Measurements from ENCODE around the gene DDIT3. TPM values are rescaled to one million over a fixed set of nuclear protein-coding genes. Genes with fewer than 3 reads are reported as not detected.
"Not testable (repeated sequence)": the region's sequence is repeated elsewhere in the genome, so short reads cannot be mapped to it uniquely, and the experiment has no call there.

Gene DDIT3, protein sequence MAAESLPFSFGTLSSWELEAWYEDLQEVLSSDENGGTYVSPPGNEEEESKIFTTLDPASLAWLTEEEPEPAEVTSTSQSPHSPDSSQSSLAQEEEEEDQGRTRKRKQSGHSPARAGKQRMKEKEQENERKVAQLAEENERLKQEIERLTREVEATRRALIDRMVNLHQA
- total RNA-seq, result 10 to 100 TPM; 64.6 to 71.7 TPM

DNA sequence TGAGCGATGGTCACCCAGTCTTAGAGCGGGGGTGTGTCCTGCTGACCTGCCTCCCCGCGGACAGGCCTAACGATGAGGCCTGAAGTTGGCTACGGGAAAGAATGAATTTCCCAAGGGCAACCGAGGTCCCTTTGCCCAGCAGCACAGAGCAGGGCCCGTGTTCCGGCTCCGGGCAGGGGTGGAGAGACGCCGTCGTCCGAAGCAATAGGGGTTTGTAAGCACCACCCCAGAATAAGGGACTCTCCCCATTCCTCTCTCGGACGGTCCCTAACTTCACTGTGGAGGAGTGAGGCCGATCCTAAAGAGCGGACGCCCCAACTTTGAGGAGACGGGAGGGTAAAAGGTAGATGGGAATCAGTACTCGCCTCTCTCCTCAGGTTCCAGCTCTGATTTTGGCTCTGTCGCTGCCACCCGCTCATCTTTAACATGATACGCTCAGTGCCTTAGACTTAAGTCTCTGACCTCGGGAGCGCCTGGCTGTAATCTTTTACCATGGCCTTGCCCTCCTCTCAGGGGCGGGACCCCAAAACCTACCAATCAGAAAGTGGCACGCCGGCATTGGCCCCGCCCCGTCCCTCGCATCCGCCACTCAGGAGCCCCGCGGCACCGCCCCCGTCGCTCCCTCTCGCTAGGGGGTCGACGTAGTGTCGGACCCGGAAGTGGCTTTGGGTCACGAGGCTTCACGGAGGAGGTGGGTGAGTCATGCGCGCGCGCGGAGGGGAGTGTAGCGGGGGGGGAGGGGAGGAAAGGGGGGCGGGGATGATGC, at the start of gene DDIT3:
Gene DDIT3, minus strand, starts transcription at position 462 of the 766 bp plus-strand sequence. CDS start 3,108 bp downstream, outside the sequence.
- peak within 1 kb of the TSS; percentile 89 to 98 for H3K4me3 Mint-ChIP-seq

DNA sequence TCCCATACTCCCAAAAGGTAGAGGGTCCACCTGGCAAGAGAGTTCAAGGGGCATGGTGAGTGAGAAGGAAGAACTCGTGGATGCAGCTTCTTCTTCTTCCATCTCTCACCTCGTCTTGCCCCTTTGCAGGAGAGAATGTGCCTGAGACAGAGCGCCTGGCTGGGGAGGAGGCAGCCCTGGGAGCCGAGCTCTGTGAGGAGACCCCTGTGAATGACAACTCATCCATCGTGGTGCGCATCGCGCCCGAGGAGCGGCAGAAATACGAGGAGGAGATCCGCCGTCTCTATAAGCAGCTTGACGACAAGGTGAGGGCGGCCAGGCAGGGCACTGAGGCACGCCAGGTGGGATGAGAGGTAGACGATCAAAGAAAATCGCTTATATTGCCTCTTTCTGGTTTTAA, 49.5 kb upstream of the DDIT3 start:
- DNase-seq (no peak), ATAC-seq (replicated peaks in 1 of 2) (no peak)
- no peak overlapping the region for H3K27ac Mint-ChIP-seq
- no peaks in the 10 kb centered on the region for H3K9me3 Mint-ChIP-seq
- H3K4me3 Mint-ChIP-seq, result no peak overlapping the region
- H3K4me1 Mint-ChIP-seq (ENCODE audit: low read depth), result no peaks in the 10 kb centered on the region
- H3K27me3 Mint-ChIP-seq (ENCODE audit: low read depth), result no peaks in the 10 kb centered on the region
- no peaks in the 10 kb centered on the region for H3K36me3 Mint-ChIP-seq (ENCODE audit: insufficient read depth in 2 of 2)

More for the DNA sequence above, at the start of gene DDIT3:
- peaks cover 60% of the 10 kb centered on the region for H3K4me1 Mint-ChIP-seq (ENCODE audit: low read depth)
- H3K27me3 Mint-ChIP-seq (ENCODE audit: low read depth), result no peaks in the 10 kb centered on the region
- DNase-seq (peak; percentile 100), ATAC-seq (replicated peaks in 1 of 2) (peak; percentile 69)
- peaks cover 19 to 45% of the 10 kb centered on the region in 2 donors for H3K36me3 Mint-ChIP-seq (ENCODE audit: insufficient read depth in 2 of 2)
- H3K27ac Mint-ChIP-seq, result peak within 1 kb of the TSS; percentile 99
- no peaks in the 10 kb centered on the region for H3K9me3 Mint-ChIP-seq

DNA sequence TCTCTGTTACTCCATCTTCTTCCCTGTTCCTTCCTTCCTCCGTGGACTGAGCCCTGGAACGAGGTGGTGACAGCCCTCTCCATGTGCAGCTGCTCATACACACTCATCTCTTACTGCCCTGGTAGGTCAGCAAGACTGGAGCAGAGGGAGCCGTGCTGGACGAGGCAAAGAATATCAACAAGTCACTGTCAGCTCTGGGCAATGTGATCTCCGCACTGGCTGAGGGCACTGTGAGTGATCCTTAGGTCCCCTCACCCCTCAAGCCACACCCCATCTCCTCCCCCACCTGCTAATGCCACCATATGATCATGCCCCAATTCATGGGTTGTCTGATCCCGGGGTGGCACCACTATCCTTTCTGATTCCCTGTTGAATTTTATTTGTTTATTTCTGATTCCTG, 48.5 kb upstream of the DDIT3 start:
- Mint-ChIP-seq H3K27me3 (ENCODE audit: low read depth) (no peaks in the 10 kb centered on the region), H3K4me3 (no peak overlapping the region), H3K4me1 (ENCODE audit: low read depth) (no peaks in the 10 kb centered on the region), H3K9me3 (no peaks in the 10 kb centered on the region), H3K27ac (no peak overlapping the region), H3K36me3 (ENCODE audit: insufficient read depth in 2 of 2) (no peaks in the 10 kb centered on the region)
- no peak for ATAC-seq (replicated peaks in 1 of 2)
- no peak for DNase-seq

DNA sequence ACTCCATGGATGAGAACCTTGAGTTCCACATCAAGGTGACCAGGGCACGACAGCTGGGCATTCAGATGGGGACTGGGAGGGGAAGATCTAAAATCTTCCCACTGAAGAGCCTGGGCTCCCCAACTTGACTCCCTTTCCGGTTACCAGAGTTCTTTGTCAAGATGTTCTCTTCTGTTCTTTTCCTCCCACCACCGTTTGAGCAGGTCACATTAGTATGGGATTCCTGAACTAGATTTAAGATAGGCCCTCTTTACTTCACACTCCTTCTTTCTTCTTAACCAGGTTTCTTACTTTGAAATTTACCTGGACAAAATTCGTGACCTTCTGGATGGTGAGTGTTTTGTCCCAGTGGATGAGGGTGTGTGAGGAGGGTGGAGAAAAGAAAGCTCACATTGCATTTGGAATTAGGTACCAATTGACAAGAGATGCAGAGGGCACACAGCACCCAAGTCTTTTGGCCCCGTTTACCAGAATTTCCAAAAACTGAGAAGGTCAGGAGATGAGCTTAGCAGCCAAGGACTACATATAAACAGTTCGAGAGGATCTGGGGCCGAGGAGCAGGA, 43.9 kb upstream of the DDIT3 start:
- no peaks in the 10 kb centered on the region for H3K4me1 Mint-ChIP-seq (ENCODE audit: low read depth)
- no peaks in the 10 kb centered on the region for H3K9me3 Mint-ChIP-seq
- H3K4me3 Mint-ChIP-seq, result no peak overlapping the region
- H3K27me3 Mint-ChIP-seq (ENCODE audit: low read depth), result peaks cover 12% of the 10 kb centered on the region
- H3K36me3 Mint-ChIP-seq (ENCODE audit: insufficient read depth in 2 of 2), result no peaks in the 10 kb centered on the region
- no peak for DNase-seq
- H3K27ac Mint-ChIP-seq, result no peak overlapping the region
- ATAC-seq (replicated peaks in 1 of 2), result no peak

DNA sequence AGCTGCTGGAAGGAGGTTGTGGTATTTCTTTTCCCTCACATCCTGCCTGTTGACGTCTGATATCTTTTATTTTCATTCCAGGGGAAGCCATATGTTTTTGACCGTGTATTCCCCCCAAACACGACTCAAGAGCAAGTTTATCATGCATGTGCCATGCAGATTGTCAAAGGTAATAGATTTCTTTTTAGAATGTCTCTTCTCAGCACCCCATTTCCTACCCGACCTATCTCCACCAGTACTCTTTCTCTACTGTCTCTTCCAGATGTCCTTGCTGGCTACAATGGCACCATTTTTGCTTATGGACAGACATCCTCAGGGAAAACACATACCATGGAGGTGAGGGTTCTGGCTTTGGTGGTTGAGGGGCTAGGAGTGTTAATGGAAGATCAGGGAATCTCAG, 43.0 kb upstream of the DDIT3 start:
- ATAC-seq (replicated peaks in 1 of 2), result no peak
- H3K4me3 Mint-ChIP-seq, result no peak overlapping the region
- H3K27me3 Mint-ChIP-seq (ENCODE audit: low read depth), result peaks cover 12% of the 10 kb centered on the region
- DNase-seq, result no peak
- no peaks in the 10 kb centered on the region for H3K36me3 Mint-ChIP-seq (ENCODE audit: insufficient read depth in 2 of 2)
- no peaks in the 10 kb centered on the region for H3K9me3 Mint-ChIP-seq
- no peak overlapping the region for H3K27ac Mint-ChIP-seq
- H3K4me1 Mint-ChIP-seq (ENCODE audit: low read depth), result no peaks in the 10 kb centered on the region

DNA sequence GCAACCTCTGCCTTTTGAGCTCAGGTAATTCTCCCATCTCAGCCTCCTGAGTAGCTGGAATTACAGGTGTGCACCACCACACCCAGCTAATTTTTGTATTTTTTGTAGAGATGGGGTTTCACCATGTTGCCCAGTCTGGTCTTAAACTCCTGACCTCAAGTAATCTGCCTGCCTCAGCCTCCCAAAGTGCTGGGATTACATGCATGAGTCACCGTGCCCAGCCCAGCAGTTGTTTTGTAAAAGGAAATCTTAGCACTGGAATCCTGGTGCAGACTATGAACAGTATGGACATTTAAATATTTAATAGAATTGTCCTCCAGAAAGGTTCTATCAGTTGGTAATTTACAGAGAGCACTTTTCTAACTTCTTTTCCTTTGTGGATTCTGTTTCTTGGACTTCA, 40.8 kb upstream of the DDIT3 start:
- DNase-seq; H3K36me3 Mint-ChIP-seq (ENCODE audit: insufficient read depth in 2 of 2); H3K4me1 Mint-ChIP-seq (ENCODE audit: low read depth); H3K4me3 Mint-ChIP-seq; H3K9me3 Mint-ChIP-seq; ATAC-seq (replicated peaks in 1 of 2); H3K27ac Mint-ChIP-seq: not testable (repeated sequence)
- peaks cover 12% of the 10 kb centered on the region for H3K27me3 Mint-ChIP-seq (ENCODE audit: low read depth)

DNA sequence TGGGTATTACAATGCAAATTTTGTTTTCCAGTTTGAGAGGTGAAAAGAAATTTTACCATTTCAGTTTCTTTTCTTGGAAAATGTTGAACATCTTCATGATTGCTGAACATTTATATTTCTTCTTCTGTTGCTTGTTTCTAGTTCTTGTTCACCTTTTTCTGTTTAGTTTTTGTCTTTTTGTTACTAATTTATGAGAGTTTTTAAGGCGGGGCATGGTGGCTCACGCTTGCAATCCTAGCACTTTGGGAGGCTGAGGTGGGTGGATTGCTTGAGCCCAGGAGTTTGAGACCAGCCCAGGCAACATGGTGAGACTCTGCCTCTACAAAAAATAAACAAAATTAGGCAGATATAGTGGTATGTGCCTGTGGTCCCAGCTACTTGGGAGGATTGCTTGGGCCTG, 40.2 kb upstream of the DDIT3 start:
- ATAC-seq (replicated peaks in 1 of 2) (no peak), DNase-seq (no peak)
- no peaks in the 10 kb centered on the region for H3K36me3 Mint-ChIP-seq (ENCODE audit: insufficient read depth in 2 of 2)
- no peaks in the 10 kb centered on the region for H3K9me3 Mint-ChIP-seq
- peaks cover 5% of the 10 kb centered on the region for H3K4me1 Mint-ChIP-seq (ENCODE audit: low read depth)
- H3K4me3 Mint-ChIP-seq, result no peak overlapping the region
- H3K27me3 Mint-ChIP-seq (ENCODE audit: low read depth), result peaks cover 12% of the 10 kb centered on the region
- H3K27ac Mint-ChIP-seq, result no peak overlapping the region

DNA sequence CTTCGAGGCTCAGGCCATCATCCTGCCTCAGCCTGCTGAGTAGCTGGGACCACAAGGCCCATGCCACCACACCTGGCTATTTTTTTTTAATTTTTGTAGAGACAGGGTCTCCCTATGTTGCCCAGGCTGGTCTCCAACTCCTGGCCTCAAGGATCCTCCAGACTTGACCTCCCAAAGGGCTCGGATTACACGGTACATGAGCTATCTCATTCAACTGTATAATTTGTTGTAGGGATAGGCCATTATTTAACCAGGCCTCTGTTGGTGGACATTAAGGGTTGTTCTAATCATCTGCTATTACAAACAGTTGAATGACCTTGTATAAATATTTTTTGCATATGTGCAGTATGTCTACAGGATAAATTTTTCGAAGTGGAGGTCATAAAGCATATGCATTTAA, 38.5 kb upstream of the DDIT3 start:
- Mint-ChIP-seq H3K27me3 (ENCODE audit: low read depth) (peaks cover 12% of the 10 kb centered on the region), H3K4me1 (ENCODE audit: low read depth) (peaks cover 5% of the 10 kb centered on the region), H3K27ac (no peak overlapping the region), H3K9me3 (no peaks in the 10 kb centered on the region), H3K36me3 (ENCODE audit: insufficient read depth in 2 of 2) (no peaks in the 10 kb centered on the region), H3K4me3 (no peak overlapping the region)
- ATAC-seq (replicated peaks in 1 of 2) (no peak), DNase-seq (no peak)

DNA sequence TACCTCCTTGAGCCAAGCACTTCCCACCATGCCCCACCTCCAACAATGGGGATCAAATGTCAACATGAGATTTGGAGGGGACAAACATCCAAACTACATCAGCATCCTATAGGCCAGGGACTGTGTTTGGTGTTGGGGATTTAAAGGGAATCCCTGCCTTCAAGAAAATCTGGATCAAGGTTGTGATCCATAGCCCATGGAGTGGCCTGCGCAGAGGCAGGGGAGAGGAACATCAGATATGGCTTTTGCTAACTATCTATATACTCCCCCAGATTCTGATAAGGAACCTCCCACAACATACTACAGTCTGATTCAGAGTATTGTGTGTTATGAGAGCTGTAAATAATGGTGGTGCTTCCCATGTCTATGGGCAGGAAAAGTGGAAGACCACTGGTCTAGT, 34.6 kb upstream of the DDIT3 start:
- Mint-ChIP-seq H3K27ac (no peak overlapping the region), H3K9me3 (no peaks in the 10 kb centered on the region), H3K27me3 (ENCODE audit: low read depth) (no peaks in the 10 kb centered on the region), H3K36me3 (ENCODE audit: insufficient read depth in 2 of 2) (no peaks in the 10 kb centered on the region), H3K4me1 (ENCODE audit: low read depth) (peaks cover 21% of the 10 kb centered on the region), H3K4me3 (no peak overlapping the region)
- DNase-seq (no peak), ATAC-seq (replicated peaks in 1 of 2) (no peak)

DNA sequence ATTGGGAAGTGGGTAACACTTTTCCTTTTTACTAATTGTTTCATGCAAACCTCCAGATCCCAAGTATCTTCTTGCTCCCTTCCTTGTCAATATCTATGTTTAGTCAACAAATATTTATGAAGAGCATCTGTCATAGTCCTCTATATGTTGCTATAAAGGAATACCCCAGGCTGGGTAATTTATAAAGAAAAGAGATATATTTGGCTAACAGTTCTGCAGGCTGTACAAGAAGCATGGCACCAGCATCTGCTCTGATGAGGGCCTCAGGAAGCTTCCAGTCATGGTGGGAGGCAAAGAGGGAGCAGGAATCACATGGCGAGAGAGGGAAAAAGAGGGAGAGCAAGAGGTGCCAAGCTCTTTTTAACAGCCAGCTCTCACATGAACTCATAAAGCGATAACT, 34.1 kb upstream of the DDIT3 start:
- DNase-seq (no peak), ATAC-seq (replicated peaks in 1 of 2) (no peak)
- peaks cover under 1% of the 10 kb centered on the region for H3K27me3 Mint-ChIP-seq (ENCODE audit: low read depth)
- no peak overlapping the region for H3K4me3 Mint-ChIP-seq
- no peak overlapping the region for H3K27ac Mint-ChIP-seq
- no peaks in the 10 kb centered on the region for H3K36me3 Mint-ChIP-seq (ENCODE audit: insufficient read depth in 2 of 2)
- peaks cover 25% of the 10 kb centered on the region for H3K4me1 Mint-ChIP-seq (ENCODE audit: low read depth)
- no peaks in the 10 kb centered on the region for H3K9me3 Mint-ChIP-seq

DNA sequence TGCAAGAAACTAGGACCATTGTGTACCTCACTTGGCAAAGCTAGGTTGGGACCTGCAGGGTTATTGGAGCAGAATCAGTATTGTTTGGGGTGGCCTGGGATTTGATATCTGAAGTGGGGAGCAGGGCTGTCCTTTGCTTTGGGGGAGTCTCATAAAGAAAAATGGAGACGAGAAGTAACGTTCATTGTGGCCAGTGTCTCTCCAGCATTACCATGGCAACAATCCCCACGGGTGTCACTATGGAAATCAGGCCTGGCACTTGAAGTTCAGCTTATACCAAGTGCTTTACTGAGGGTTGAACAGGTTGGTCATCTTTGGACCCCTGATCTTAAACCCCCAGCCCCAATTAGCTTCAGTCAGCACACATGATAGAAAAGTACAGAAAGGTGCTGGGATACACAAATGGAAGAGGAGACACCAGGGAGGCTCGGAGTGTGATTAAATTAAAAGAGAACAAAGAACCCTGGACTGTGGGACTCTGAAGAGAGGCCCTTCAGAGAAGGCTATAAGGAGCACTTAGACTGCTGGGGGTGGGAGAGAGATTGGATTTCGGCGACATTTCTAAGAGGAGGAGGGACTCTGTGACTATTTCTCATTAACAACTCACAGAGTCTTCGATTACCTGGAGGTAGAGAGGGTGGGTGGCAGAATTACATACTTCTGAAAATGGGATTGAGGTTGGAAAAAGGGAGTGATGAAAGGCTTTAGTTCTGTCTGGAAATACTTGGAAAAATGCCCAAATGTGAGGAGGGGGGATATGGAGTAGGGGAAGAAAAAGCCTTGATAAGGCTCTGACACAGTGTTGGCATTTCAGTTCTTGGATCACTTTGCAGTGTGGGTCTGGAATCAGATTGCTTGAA, 33.3 kb upstream of the DDIT3 start:
- DNase-seq (no peak), ATAC-seq (replicated peaks in 1 of 2) (no peak)
- no peak overlapping the region for H3K27ac Mint-ChIP-seq
- peaks cover 34% of the 10 kb centered on the region for H3K4me1 Mint-ChIP-seq (ENCODE audit: low read depth)
- peaks cover 9% of the 10 kb centered on the region for H3K27me3 Mint-ChIP-seq (ENCODE audit: low read depth)
- no peak overlapping the region for H3K4me3 Mint-ChIP-seq
- no peaks in the 10 kb centered on the region for H3K9me3 Mint-ChIP-seq
- H3K36me3 Mint-ChIP-seq (ENCODE audit: insufficient read depth in 2 of 2), result no peaks in the 10 kb centered on the region

DNA sequence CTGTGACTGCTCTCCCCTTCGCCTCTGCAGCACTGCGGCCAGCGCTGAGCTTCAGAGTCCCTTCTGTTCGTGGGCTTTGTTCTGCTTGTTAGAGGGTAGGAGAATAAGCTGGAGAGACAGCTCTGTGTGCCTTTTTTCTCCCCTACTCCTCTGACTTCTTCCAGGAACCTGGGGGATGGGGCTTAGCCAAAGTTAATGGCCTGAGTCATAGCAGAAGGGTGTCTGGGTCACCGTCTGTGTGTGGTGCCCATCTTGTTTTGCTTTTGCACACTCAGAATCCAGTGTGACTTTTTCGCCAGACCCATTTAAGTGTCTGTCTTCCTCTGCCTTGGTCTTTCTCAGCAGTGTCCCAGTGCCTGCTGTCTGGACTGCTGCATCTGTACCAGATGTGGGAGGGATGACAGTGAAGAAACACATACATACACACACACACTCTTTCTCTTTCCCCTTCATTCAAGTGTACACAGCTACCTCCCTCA, 32.6 kb upstream of the DDIT3 start:
- H3K9me3 Mint-ChIP-seq, result no peaks in the 10 kb centered on the region
- no peak for DNase-seq
- ATAC-seq (replicated peaks in 1 of 2), result no peak

DNA sequence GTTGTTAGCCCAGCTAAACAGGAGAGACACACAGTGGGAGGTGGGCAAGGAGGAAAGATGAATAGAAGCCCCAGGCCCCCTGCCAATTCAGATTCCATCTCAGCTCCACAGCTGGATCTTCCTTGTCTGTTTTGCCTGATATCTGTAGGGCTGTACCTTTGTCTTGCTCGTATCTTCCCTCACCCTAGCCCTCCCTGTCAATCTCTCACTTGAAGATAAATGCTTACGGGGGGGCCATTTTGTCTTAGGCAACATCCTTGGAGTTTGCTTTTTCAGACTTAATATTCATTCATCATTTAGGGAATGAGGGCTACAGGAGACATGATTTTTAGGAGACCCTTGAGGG, 32.0 kb upstream of the DDIT3 start:
- Mint-ChIP-seq H3K9me3 (no peaks in the 10 kb centered on the region), H3K27ac (no peak overlapping the region), H3K4me3 (no peak overlapping the region), H3K4me1 (ENCODE audit: low read depth) (peaks cover 45% of the 10 kb centered on the region), H3K36me3 (ENCODE audit: insufficient read depth in 2 of 2) (no peaks in the 10 kb centered on the region), H3K27me3 (ENCODE audit: low read depth) (peaks cover 13% of the 10 kb centered on the region)
- ATAC-seq (replicated peaks in 1 of 2), result no peak
- no peak for DNase-seq

More for the DNA sequence above, 32.6 kb upstream of the DDIT3 start:
- H3K4me3 Mint-ChIP-seq, result no peak overlapping the region
- peaks cover 39% of the 10 kb centered on the region for H3K4me1 Mint-ChIP-seq (ENCODE audit: low read depth)
- no peaks in the 10 kb centered on the region for H3K36me3 Mint-ChIP-seq (ENCODE audit: insufficient read depth in 2 of 2)
- no peak overlapping the region for H3K27ac Mint-ChIP-seq
- H3K27me3 Mint-ChIP-seq (ENCODE audit: low read depth), result peaks cover 13% of the 10 kb centered on the region
